ENCODE data around the gene FUBP3.

GRCh38 chr9:130670644-130671043 is 91.3 kb downstream of the FUBP3 start:
- TF ChIP-seq EZH2phosphoT487 (conservative IDR thresholded peaks at IDR 0.05; ENCODE audit: low read length) (no peak), CTCF (IDR thresholded peaks at IDR 0.05; ENCODE audit: insufficient read depth, low read length, poor library complexity, severe bottlenecking) (no peak)

All from SU-DHL-6 (cell line).